NCI-H1105 treated with DMSO at 0.1 percent for 48 hours (cell line): ENCODE data around the gene SLC7A7.
"Not testable (repeated sequence)": the region's sequence is repeated elsewhere in the genome, so short reads cannot be mapped to it uniquely, and the experiment has no call there.

Source experiments
- DNase-seq: peaks from one replicate; lab custom pipeline; 2025; lab: John Stamatoyannopoulos, UW

Gene SLC7A7

DNA sequence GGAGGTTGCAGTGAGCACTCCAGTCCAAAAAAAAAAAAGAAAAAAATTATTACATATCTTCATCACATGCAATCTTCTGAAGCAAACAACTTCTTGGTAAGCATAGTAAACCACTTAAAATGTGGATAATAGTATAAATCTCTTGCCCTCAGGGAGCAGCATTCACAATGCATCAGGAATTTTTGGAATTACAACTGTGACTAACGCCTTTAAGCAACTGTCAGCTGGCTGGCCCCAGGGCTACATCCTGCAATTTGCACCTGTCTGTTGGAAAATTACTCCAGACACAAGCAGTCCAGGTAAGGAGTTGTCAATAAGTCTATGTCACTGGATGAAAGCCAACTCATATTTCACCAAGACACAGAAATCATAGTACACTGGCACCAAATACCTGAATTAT, 5.5 kb upstream of the SLC7A7 start:
- DNase-seq = no peak

DNA sequence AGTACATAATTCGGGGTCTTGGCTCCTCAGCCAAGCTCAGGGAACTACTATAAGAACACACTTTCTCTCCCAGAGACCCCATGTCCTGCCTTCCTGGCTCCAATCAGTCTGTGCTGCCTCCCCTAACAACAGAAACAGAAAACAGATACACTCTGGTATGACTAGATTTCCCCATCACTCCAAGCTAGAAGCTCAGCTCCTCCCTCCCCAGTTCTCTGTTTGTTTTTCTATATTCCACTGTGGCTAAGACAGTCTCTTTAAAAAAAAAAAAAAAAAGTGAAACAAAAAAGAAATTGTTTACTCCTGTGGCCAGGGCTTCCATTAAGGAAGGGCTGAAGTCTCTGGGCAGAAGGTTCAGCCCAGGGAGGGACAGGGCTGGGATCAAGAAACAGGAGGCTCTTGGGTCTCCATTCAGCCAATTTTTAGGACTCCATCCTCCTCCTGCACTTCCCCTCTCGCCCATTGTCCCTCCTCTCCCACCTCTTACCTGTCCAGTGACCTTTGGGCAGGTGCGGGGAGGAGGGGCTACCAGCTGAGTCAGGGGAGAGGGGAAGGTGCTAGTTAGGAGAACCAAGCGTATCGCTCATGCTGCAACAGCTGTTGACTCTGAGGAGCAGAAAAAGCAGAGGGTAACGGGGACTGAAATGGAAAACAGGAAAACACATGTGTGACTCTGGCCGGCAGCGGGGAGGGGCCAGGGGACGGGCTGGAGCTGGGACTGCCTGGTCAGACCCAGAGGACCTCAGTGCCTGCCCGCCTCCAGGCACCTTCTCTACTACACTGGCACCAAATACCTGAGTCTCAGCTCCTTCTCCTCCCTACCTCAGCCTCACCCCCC, 4.1 kb upstream of the SLC7A7 start:
- no peak for DNase-seq

DNA sequence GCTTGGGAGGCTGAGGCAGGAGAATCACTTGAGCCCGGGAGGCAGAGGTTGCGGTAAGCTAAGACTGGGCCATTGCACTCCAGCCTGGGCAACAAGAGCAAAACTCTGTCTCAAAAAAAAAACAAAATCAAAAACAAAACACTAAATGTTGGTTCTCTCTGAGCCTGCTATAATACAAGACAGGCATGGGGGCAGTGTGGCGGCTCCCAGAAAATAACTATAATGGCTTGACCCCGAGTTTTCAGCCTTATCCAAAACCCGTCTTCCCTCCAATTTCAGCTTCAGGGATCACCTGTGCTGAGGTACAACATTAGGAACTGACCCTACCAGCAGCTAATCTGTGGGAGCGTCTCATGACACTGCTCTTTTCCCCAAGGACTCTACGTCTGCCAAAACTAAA, 862 bp downstream of the SLC7A7 start:
- DNase-seq = no peak

DNA sequence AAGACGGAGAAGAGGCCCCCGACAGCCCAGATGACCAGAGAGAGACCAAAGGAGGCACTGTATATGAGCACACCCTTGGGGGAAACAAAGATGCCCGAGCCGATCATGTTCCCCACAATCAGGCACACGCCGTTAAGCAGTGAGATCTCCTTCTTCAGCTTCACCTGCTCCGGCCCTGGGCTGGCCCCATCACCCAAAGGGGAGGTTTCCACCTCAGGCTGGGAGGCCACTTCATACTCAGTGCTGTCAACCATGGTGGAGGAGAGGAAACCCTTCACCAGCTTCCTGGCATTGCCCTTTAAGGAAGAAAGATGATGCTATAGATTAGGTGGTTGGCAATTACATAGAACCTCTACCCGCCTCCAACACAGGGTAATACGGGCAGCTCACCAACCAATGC, 2.1 kb downstream of the SLC7A7 start:
- DNase-seq = no peak

DNA sequence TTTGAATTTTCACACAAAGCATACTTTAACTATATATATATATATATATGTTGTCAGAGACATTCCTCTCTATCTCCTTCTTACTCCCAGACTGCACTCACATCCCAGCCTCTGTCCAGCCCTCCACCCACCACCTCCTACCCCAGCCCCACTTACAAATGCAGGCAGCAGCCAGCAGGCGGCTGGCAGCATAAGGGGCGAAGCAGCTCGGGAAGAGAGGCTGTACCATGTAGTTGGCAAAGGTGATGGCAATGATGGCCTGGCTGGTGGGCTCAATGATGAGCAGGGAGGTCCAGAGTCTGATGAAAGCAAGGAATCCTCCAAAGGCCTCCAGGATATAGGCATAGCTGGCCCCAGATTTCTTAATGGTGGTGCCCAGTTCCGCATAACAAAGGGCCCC, 2.5 kb downstream of the SLC7A7 start:
- no peak for DNase-seq

DNA sequence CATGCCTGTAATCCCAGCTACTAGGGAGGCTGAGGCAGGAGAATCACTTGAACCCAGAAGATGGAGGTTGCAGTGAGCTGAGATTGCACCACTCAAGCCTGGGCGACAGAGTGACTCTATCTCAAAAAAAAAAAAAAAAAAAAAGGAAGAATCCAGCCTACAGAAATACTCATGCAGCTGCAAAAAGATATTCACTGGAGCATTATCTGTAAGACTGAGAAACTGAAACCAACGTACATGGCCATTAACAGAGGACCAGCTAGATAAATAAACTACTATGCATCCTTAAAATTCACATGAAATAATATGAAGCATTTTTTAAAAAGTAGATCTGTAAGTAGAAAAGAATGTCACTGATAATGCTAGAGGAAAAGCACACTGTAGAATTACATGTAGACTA, 3.5 kb downstream of the SLC7A7 start:
- no peak for DNase-seq

DNA sequence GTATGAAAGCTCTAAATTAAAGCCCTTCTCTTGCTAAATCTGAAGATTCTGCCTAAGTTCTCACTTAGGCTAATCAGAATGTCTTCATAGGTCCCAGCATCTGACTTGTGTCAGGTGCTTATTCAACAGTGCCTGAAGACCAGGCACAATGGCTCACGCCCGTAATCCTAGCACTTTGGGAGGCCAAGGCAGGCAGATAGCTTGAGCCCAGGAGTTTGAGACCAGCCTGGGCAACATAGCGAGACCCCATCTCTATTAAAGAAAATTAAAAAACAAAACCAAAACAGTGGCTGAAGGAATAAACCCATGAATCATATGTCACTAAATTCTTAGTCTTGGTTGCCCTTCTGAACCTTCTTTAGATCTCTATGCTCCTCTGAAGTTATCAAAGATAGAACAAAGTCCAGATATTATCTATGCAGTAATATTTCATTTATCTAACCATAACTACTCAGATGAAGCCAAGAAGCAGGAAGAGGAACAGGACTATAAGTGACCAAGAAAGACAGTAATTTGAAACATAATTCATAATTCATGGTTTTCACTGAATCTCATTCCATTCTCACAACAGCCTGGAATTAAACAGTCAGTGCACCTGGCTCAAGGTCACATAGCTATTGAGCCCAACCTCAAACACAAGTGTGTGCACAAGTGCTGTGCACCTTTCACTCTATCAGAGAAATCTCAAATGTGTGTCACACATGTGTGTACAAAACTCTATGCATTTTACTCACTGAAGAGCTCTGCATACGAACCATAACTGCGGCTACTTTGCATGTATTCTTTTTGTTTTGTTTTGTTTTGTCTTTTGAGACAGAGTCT, 6.6 kb downstream of the SLC7A7 start:
- DNase-seq = no peak

DNA sequence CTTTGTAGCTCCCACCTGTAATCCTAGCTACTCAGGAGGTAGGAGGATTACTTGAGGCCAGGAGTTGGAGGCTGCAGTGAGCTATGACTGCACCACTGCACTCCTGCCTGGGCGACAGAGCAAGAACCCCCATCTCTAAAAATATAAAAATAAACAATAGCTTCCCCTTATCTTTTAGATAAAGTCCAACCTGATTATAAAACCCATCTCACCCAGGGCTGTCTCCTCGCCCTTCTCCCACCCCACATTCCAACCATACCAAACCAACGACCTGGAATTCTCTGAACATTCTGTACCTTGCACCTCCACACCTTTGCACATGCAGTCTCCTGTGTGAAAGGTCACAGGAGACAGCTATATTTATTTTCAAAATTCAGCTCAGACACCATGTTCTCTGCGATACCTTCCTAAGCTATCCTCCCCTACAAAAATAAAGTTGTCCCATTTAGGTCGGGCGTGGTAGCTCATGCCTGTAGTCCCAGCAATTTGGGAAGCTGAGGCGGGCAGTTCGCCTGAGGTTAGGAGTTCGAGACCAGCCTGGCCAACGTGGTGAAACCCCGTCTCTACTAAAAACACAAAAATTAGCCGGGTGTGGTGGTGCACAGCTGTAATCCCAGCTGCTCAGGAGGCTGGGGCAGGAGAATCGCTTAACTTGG, 7.7 kb downstream of the SLC7A7 start:
- DNase-seq = no peak

DNA sequence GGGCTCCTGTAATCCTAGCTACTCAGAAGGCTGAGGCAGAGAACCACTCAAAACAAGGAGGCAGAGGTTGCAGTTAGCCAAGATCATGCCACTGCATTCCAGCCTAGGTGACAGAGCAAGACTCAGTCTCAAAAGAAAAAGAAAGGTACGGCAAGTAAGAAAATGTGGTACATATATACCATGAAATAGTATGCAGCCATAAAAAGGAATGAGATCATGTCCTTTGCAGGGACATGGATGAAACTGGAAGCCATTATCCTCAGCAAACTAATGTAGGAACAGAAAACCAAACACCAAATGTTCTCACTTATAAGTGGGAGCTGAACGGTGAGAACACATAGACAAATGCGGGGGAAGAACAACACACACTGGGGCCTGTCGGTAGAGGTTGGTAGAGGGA, 10.0 kb downstream of the SLC7A7 start:
- DNase-seq = not testable (repeated sequence)

DNA sequence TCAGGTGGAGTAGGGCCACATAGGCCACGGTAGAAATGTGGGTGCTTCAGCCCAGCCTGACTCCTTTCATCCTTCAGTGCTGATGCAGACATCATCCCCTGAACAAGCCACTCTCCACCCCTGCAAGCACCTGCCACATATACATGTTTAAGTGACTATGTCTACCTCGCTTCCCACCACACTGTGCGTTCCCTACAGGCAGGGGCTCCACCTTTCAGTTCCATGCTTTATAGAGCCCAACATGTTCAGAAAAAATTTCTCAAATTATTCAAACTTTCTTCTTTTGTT, 11.6 kb downstream of the SLC7A7 start:
- DNase-seq = no peak

DNA sequence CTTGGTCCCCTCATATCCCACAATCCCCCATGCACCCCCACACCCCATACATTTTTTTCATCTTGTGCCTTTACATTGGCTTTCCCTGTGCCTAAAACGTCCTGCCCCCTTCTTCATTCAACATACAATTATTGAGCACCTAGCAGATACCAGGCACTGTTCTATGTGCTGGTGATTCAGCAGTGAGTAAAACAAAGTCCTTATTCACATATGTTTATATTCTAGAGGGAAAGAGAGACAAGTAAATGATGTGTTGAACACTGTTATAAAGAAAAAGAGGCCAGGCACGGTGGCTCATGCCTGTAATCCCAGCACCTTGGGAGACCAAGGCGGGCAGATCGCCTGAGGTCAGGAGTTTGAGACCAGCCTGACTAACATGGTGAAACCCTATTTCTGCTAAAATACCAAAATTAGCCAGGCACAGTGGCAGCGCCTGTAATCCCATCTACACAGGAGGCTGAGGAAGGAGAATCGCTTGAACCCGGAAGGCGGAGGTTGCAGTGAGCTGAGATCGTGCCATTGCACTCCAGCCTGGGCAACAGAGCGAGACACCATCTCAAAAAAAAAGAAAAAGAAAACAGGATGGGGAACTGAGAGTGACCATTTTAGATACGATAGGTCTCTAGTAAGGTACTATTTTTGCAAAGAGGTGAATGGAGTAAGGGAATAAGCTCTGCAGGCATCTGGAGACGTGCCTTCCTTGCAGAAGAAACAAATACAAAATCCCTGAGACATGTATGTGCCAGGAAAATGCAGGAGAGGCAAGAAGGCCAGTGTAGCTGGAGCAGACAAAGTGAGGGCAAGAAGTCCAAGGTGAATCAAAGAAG, 12.2 kb downstream of the SLC7A7 start:
- no peak for DNase-seq

DNA sequence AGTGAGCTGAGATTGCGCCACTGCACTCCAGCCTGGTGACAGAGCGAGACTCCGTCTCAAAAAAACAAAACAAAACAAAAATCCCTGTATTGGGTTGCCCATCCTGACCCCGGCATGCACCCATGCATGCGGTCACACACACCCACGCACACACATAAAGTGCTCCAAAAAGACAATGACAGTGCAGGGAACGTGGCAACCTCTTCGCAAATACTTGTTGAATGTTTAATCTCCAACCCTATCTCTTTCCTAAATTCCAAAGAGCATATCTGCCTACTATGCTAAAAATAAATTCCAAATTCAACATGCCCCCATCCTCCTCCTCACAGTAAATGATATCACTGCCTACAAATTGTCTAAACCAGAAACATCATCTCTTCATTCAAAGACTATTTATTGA, 13.5 kb downstream of the SLC7A7 start:
- no peak for DNase-seq

DNA sequence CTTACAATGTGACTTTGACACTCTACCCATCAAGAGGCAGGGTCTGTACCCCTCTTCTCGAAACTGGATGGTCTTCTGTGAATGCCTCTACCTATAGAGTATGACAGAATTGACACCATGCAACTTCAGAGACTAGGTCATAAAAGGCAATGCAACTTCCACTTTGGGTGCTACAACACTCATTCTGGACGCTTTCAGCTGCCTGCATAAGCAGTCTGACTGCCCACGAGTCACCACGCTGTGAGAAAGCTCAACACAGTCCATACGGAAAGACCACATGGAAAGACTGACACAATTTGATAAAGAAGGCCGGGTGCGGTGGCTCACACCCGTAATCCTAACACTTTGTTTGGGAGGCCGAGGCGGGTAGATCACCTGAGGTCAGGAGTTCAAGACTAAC, 14.9 kb downstream of the SLC7A7 start:
- no peak for DNase-seq

DNA sequence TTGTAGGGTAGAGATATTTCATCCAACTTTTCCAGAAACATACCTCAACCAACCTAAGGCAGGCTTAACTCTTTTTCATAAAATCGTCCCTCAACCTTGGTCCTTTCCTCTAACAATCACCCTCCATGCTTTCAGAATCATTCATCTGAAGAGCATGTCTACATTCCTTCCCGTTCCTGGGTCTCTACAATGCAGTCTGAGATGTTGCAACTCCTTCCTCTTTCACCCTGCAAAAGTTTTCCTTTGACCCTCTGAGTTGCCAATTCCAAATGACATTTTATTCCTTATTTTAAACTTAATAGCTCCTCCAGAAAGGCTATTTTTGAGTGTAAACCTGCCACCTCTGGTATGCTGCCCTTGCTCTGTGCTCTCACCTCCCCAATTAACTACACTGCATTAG, 16.7 kb downstream of the SLC7A7 start:
- DNase-seq = no peak

DNA sequence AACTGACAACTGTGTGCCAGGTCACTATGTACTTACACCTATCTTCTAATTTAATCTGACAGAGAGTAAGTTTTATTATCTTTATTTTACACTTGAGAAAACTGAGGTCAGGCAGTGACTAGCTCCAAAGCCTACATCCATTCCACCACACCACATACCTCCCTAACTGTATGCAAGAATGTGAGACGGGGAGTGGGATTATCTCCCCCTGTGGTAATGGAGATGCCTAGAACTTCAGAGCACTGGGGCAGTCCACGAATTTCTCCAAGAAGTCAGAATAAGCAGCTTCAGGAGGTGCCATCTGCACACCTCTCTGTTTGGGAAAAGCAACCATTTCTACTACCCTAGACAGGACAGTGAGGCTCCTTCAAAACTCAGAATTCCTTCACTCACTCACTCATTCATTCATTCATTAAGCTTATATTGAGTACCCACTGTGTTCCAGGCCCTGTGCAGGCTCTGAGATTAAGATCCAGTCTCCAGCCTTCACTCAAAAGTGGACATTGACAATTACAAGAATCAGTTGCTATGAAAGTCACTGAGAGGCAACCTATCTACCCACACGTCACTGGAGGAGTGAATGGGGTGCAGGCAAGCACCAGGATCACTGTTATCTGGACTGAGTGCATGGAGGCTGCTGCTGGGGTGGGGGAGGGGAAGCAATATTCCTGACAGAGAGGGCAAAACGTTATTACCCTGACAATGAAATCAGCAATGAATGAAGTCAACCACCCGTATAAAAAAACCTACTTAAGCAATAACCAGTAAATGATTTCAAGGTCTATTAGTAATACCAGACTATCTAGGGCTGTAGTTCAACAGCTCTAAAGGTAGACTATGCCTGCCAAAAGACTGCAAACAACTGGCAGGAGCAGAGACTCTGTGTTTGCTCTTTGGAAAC, 18.0 kb downstream of the SLC7A7 start:
- no peak for DNase-seq

DNA sequence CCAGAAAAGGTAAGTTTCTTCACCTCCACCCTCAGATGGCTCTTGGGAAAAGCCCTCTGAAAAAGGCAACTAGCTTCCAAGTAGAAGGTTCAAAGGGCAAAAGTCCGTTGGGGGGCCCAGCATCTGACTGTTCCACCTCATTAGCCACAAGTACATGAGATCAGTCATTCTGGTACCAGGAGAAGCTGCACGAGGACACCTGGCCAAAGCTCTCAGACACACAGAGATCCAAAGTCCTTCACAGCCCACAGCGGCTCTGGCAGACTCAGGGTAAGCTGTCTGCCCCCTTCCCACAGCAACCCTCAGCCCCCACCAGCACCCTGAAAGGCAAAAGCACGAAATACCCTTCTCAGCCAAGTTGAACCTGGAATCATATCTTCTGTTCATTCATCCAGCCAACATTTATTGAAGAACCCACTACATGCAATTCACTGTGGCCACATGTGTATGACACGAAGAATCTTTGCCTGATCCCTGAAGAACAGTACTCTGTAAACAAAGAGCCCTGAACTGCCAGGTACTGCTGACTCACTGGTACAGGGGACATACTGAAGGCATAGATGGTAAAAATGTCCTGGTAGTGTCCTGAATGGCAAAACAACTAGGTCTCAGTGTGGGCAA, 19.0 kb downstream of the SLC7A7 start:
- DNase-seq = no peak

DNA sequence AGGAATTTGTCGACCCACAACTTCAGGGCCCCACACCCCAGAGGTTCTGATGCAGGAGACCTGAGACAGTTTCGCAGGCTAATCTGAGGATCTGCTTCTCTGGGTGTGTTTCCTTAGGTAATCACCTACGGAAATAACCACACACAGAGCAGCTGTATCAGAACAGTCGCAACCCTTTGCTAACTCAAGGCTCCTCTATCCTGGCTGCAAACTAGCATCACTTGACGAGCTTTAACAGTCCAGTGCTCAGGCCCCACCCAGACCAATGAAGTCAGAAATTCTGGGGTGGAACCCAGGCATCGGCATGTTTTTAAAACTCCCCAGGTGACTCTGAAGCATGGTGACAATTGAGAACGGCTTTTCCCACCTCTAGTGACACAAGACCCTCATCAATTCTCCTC, 20.7 kb downstream of the SLC7A7 start:
- no peak for DNase-seq

DNA sequence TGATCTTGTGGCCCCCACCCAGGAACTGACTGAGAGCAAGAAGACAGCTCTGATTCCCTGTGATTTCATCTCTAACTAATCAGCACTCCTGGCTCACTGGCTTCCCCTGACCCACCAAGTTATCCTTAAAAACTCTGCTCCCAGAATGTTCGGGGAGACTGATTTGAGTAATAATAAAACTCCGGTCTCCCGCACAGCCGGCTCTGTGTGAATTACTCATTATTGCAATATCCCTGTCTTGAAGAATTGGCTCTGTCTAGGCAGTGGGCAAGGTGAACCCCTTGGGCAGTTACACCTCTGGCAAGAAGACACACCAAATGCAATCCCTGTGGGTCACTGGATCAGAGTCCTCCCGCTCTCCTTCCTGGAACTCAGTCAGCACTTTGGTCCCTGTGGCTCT, 21.3 kb downstream of the SLC7A7 start:
- no peak for DNase-seq

DNA sequence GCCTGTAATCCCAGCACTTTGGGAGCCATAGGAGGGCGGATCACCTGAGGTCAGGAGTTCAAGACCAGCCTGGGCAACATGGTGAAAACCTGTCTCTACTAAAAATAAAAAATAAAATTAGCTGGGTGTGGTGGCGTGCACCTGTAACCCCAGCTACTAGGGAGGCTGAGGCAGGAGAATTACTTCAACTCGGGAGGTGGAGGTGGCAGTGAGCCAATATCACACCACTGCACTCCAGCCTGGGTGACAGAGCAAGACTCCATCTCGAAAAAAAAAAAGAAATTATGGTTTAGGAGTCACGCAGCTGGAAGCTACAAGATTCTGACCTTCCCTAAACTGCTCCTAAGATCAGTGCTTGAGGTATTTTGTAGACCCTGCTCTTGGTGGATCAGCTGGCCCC, 21.7 kb downstream of the SLC7A7 start:
- DNase-seq = not testable (repeated sequence)

DNA sequence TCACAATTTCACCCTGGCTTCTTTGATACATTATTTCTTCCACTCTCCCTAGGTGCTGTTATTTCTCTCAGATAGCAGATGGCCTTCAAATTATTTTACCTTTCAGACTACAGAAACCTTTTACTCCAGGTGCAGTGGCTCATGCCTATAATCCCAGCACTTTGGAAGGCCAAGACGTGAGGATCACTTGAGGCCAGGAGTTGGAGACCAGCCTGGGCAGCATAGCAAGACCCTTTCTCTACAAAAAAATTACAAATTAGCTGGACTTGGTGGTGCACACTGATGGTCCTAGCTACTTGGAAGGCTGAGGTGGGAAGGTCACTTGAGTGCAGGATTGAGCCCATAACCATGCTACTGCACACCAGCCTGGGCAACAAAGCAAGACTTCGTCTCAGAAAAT, 23.1 kb downstream of the SLC7A7 start:
- DNase-seq = no peak

DNA sequence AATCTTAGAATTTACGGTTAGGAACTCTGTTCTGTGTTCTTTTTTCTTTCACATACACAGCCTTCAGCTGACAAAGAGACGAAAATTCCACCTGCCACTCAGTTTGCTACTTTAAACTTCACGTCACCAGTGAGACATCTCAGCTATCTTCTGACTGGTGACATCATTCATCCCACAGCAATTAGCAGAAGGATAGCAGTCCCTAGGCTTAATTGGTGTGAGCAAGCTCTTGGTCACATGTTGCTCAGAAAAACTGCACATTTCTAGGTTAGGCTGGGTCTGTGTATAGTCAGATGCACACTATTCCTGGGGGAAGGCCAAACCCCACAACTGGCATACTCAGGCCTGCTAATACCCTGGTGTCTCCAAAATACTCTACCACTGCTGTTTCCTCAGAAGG, 23.9 kb downstream of the SLC7A7 start:
- DNase-seq = no peak
